Ishikawa (cell line): ENCODE measurements around the gene PID1.

Experiments
- CEBPB ChIP-seq: IDR thresholded peaks from 2 replicates; pipeline ENCODE4 v1.6.1; 2012
- CREB1 ChIP-seq: IDR thresholded peaks from 2 replicates; pipeline ENCODE4 v1.6.1; 2012; ENCODE audit warnings: low read depth
- EGR1 ChIP-seq: IDR thresholded peaks from 2 replicates; pipeline ENCODE4 v1.6.1; 2012
- EP300 ChIP-seq: IDR thresholded peaks from 2 replicates; pipeline ENCODE4 v1.6.1; 2012; ENCODE audit warnings: borderline replicate concordance
- FOXM1 ChIP-seq: IDR thresholded peaks from 2 replicates; pipeline ENCODE4 v1.6.1; 2012; ENCODE audit warnings: low read depth, borderline replicate concordance
- NFIC ChIP-seq: IDR thresholded peaks from 2 replicates; pipeline ENCODE4 v1.6.1; 2012
- RAD21 ChIP-seq: IDR thresholded peaks from 2 replicates; pipeline ENCODE4 v1.6.1; 2012; ENCODE audit warnings: low read depth
- TAF1 ChIP-seq: IDR thresholded peaks from 2 replicates; pipeline ENCODE4 v1.6.1; 2012; ENCODE audit warnings: low read depth, mild to moderate bottlenecking
- TCF12 ChIP-seq: IDR thresholded peaks from 2 replicates; pipeline ENCODE4 v1.6.1; 2012; ENCODE audit warnings: low read depth
- TEAD4 ChIP-seq: IDR thresholded peaks from 2 replicates; pipeline ENCODE4 v1.6.1; 2012
- YY1 ChIP-seq: IDR thresholded peaks from 2 replicates; pipeline ENCODE4 v1.6.1; 2012; ENCODE audit warnings: low read depth
- ZBTB7A ChIP-seq: IDR thresholded peaks from 2 replicates; pipeline ENCODE4 v1.6.1; 2012; ENCODE audit warnings: low read depth
- TF ChIP-seq, protein P1 (sequence below): IDR thresholded peaks from 2 replicates; pipeline ENCODE4 v1.6.1; 2012
- TF ChIP-seq, protein P2 (sequence below): IDR thresholded peaks from 2 replicates; pipeline ENCODE4 v1.6.1; 2012
- TF ChIP-seq, protein P3 (sequence below): IDR thresholded peaks from 2 replicates; pipeline ENCODE4 v1.6.1; 2012; ENCODE audit warnings: low read depth, mild to moderate bottlenecking

Gene PID1

DNA sequence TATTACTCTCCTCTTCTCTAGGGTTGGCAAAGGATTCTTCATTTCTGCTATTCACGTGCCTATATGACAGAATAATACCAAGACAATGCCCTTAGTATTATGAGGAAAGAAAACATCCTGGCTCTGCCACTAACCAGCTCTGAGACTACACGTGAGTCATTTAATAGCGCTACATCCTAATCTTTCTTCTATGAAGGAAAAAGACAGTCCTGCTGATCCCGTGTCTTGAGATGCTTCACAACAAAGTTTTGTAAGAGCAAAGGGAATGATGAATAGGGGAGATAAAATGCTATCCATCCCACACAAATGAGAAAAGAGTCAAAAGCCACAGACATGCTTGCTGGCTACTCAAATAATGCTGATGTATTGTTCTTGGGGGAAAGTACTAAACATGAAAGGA lies 152.8 kb downstream of the PID1 start:
- TF ChIP-seq FOXM1 (no peak), TAF1 (no peak), TEAD4 (no peak), ZBTB7A (no peak), EGR1 (no peak), CREB1 (no peak), CEBPB (no peak), EP300 (no peak), RAD21 (no peak), YY1 (no peak), TCF12 (no peak), NFIC (no peak)
- TF ChIP-seq, protein P1, sequence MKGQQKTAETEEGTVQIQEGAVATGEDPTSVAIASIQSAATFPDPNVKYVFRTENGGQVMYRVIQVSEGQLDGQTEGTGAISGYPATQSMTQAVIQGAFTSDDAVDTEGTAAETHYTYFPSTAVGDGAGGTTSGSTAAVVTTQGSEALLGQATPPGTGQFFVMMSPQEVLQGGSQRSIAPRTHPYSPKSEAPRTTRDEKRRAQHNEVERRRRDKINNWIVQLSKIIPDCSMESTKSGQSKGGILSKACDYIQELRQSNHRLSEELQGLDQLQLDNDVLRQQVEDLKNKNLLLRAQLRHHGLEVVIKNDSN, result no peak
- TF ChIP-seq, protein P2, sequence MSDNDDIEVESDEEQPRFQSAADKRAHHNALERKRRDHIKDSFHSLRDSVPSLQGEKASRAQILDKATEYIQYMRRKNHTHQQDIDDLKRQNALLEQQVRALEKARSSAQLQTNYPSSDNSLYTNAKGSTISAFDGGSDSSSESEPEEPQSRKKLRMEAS, result no peak
- TF ChIP-seq, protein P3, sequence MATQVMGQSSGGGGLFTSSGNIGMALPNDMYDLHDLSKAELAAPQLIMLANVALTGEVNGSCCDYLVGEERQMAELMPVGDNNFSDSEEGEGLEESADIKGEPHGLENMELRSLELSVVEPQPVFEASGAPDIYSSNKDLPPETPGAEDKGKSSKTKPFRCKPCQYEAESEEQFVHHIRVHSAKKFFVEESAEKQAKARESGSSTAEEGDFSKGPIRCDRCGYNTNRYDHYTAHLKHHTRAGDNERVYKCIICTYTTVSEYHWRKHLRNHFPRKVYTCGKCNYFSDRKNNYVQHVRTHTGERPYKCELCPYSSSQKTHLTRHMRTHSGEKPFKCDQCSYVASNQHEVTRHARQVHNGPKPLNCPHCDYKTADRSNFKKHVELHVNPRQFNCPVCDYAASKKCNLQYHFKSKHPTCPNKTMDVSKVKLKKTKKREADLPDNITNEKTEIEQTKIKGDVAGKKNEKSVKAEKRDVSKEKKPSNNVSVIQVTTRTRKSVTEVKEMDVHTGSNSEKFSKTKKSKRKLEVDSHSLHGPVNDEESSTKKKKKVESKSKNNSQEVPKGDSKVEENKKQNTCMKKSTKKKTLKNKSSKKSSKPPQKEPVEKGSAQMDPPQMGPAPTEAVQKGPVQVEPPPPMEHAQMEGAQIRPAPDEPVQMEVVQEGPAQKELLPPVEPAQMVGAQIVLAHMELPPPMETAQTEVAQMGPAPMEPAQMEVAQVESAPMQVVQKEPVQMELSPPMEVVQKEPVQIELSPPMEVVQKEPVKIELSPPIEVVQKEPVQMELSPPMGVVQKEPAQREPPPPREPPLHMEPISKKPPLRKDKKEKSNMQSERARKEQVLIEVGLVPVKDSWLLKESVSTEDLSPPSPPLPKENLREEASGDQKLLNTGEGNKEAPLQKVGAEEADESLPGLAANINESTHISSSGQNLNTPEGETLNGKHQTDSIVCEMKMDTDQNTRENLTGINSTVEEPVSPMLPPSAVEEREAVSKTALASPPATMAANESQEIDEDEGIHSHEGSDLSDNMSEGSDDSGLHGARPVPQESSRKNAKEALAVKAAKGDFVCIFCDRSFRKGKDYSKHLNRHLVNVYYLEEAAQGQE, result no peak

DNA sequence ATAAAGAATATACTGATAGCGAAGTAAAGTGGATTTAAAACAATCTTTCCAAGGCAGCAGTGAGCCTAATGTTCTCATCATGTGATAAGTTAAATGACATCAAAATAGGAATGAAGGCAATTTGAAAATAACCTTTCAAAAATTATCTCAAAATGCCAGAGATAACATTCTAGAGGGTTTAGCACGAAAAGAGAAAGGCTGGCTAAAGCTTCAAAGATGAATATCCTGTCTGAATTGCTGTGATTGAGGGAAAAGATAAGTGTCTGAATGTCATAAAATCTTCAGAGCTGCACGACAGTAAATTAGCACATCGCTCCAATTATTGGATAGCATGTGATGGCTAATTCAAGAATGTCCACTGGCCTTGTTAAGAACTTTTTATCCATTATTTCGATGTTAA lies 159.3 kb downstream of the PID1 start:
- TF ChIP-seq FOXM1, result no peak
- TF ChIP-seq TEAD4, result no peak
- no peak for TF ChIP-seq CREB1
- TF ChIP-seq TAF1, result no peak
- TF ChIP-seq, protein P2, result no peak
- TF ChIP-seq, protein P3, result no peak
- TF ChIP-seq NFIC, result no peak
- no peak for TF ChIP-seq CEBPB
- TF ChIP-seq, protein P1, result no peak
- TF ChIP-seq TCF12, result no peak
- TF ChIP-seq EGR1, result no peak
- no peak for TF ChIP-seq YY1
- TF ChIP-seq ZBTB7A, result no peak
- TF ChIP-seq EP300, result no peak
- no peak for TF ChIP-seq RAD21

DNA sequence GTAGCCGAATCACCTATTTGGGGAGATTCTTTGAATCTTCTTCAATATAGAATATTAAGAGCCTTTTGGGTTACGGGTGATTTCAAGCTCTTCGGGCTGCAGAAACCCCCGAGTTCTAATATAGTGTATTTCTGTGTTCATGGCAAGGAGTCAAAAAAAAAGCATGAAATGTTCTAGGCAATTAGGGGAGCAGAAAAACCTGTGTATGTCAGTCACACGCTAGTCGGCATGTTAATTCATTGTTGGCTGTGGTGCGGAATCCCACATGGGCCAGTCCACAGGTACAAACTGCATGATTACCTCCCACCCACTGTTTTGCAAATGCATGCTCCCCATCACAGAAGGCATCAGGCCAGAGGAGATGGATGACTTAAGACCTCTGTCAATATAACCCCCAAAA lies 161.9 kb downstream of the PID1 start:
- TF ChIP-seq CEBPB, result no peak

DNA sequence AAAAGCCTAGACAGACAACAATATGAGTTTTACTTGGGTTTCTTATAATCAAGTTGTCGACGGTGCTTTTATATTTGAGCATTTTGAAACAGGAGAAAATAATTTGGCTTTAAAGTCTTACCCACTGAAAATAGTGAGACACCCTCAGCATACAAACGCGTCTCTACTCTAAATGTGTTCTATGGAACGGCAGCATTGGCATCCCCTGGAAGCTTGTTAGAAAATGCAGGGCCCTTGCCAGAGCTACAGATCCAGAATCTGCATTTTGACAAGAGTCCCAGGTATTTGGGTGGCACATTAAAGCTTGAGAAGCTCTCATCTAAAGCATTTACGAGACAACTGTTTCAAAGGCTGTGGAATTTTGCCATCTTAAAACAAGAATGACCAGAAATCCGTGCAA lies 163.5 kb downstream of the PID1 start:
- no peak for TF ChIP-seq YY1

DNA sequence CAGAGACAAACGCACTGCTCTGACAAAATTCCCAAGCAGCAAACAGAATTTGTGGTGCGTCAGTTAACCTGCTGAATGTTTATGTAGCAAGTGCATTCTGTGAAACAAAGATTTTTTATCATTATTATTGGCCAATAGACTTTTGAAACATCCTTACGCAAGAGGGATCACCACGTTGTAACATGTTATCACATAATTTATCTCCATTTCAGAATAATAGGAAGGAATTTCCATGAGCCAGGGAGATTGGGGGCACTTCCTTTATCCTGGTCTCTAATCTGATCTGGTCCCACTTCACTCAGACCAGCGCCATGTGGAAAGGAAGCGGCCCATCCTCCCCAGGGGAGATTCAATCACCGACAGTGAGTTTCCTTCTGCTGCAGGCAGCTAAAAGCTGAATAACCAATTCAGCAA lies 166.1 kb downstream of the PID1 start:
- no peak for TF ChIP-seq TEAD4
- no peak for TF ChIP-seq ZBTB7A
- TF ChIP-seq NFIC, result no peak
- TF ChIP-seq FOXM1, result no peak
- TF ChIP-seq, protein P3, result no peak
- TF ChIP-seq TAF1, result no peak
- no peak for TF ChIP-seq CEBPB
- no peak for TF ChIP-seq EGR1
- TF ChIP-seq, protein P1, result no peak
- no peak for TF ChIP-seq TCF12
